Measurements from ENCODE around the gene RORB.

Gene RORB

GRCh38 chr9:74721696-74722660 lies 224.8 kb downstream of the RORB start:
- FAIRE-seq, result no peak

GRCh38 chr9:74724317-74724716 lies 227.2 kb downstream of the RORB start:
- FAIRE-seq, result no peak

- FAIRE-seq, result no peak
Observed at GRCh38 chr9:74726581-74726980, 229.4 kb downstream of the RORB start.

- FAIRE-seq, result no peak
Observed at GRCh38 chr9:74728176-74728575, 231.0 kb downstream of the RORB start.

- no peak for FAIRE-seq
Observed at GRCh38 chr9:74729136-74729695, 232.1 kb downstream of the RORB start.

GRCh38 chr9:74735761-74736160 lies 238.6 kb downstream of the RORB start:
- no peak for FAIRE-seq

- FAIRE-seq, result no peak
Observed at GRCh38 chr9:74736646-74737045, 239.5 kb downstream of the RORB start.

- FAIRE-seq, result no peak
Observed at GRCh38 chr9:74742191-74742790, 245.2 kb downstream of the RORB start.

All from G401.6 (cell line).